Activated T-cell treated with anti-CD3 and anti-CD28 coated beads for 48 hours (primary cell): ENCODE measurements around the gene FLVCR1.
"Not testable (repeated sequence)": the region's sequence is repeated elsewhere in the genome, so short reads cannot be mapped to it uniquely, and the experiment has no call there.

Source experiments
- DNase-seq: peaks from one replicate; pipeline ENCODE4 v3.0.0-alpha.2; 2020; ENCODE audit warnings: low read depth

The FLVCR1 gene

DNA sequence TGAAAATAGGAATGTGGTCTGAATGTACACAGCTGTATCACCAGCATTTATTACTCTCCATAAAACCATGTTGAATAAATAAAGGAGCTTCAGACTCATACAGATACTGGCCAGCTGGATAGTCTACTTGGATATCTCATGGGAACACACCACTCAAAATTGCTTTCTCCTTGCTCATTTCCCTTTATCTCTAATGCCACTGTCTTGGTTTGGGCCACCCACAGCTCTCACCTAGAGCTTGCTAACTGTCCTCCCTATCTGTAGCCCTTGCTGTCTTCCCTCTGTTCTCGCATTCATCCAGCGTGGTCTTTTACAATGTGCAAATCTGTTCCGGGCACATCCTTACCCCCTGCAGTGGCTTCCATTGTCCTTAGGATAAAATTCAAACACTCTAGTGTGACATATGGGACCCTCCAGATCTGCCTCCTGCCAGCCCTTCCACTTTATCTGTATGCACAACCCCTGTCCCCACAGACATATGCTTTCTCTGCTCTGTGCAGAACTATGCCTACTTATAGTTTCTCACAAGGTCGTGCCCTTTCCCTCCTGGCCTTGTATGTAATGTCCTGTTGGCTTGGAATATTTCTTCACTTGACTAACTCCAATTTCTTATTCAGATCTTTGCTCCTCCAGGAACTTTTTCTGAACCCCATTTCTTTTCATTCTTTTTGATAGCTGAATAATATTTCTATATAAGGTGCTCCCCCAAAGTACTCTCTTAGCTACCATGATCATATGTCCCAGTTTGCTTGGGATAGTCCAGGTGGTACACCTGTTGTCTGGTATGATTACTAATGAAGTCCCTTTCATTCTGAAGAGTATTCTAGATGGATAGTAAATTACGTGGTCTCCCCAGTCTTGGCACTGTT is 2.9 kb downstream of the FLVCR1 start:
- DNase-seq, result no peak

GRCh38 chr1:212862111-212862690 is 4.1 kb downstream of the FLVCR1 start:
- no peak for DNase-seq

DNA sequence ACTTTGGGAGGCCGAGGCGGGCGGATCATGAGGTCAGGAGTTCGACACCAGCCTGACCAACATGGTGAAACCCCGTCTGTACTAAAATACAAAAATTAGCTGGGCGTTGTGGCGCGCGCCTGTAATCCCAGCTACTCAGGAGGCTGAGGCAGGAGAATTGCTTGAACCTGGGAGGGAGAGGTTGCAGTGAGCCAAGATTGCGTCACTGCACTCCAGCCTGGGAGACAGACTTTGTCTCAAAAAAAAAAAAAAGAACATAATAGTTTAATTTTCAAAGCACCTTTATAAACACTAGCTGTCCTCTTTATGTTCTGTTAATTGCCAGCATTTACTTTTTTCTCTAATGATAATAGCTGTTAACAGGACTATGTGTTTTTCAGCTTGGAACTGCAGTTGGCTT is 5.3 kb downstream of the FLVCR1 start:
- DNase-seq, result not testable (repeated sequence)

GRCh38 chr1:212864201-212864600 is 6.1 kb downstream of the FLVCR1 start:
- DNase-seq, result no peak

DNA sequence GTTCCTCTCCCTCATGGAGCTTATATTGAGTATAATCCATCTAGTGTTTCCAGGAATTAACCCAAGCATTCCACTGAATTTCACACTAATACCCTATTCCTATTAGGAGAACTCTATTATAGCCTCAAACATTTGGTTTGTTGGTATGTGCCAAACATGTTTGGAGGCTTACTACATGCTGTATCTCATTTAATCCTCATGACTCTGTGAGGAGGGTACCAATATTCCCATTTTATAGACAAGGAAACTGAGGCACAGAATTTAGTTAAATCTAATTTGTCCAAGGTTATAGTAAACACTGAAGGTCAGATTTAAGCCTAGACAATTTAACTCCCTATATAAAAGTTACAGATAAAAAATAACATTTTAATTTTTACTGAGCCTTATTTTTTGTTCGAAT is 9.1 kb downstream of the FLVCR1 start:
- no peak for DNase-seq

GRCh38 chr1:212871976-212872375 is 13.9 kb downstream of the FLVCR1 start:
- DNase-seq, result no peak

DNA sequence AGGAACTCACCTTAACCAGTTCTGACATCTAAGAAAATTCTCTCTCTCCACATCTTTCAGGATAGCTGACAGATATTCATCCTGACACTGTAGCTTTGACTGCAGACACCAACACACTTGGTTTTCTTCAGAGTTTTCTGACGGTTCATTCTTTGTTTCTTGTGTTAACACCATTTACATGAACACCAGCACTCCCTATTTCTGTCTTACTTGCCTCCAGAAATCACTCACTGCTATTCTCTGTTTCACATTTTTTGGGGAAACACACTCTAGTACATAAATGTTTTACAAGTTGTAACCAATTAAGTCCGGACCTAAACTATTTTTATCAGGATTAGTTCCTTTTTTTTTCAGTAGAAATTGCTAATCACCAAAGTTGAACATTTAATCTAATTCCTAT is 15.4 kb downstream of the FLVCR1 start:
- no peak for DNase-seq

DNA sequence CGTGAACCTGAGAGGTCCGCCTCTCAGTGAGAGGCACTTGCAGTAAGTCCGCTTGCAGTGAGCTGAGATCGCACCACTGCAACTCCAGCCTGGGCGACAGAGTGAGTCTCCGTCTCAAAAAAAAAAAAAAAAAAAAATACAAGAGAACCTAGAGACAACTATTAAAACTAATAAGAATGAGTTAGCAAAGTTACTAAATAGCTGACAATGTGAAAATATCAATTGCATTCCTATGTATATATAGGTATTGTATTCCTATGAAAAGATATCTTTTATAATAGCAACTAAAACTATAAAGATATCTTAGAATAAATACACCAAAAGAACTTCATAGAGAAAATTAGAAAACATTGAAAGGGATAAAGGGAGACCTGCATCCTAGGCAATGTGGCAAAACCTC is 20.3 kb downstream of the FLVCR1 start:
- no peak for DNase-seq

DNA sequence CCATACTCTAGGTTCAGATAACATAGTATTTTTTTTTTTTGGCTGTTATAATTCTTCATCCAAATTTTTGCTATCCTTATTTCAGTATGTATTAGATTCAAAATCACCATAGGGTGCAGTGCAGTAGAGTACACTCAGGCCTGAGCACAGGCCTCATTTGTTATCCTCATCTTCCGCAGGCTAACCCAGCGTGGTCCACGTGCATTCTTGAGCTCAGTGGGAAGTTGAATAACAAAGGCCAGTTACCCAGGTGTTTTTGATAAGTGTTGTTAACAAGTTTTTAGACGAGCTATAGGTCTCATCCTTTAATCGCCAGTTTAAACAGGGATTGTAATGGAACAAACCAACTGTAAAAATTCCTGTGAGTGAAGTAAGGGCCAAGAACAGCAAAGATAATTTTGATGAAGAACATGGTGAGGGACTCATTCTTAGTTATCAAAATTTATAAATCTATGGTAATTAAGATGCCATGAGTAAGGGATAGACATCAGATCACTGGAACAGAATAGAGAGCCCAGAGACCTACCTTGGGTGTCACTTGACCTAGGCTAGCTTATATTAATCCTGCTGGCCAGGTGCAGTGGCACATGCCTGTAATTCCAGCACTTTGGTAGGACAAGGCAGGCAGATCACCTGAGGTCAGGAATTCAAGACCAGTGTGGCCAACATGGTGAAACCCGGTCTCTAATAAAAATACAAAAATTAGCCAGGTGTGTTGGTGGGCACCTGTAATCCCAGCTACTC is 22.0 kb downstream of the FLVCR1 start:
- DNase-seq, result no peak

GRCh38 chr1:212884592-212884991 is 26.5 kb downstream of the FLVCR1 start:
- DNase-seq, result no peak

GRCh38 chr1:212892108-212892507 is 34.0 kb downstream of the FLVCR1 start:
- DNase-seq, result no peak

GRCh38 chr1:212899845-212900244 is 41.8 kb downstream of the FLVCR1 start:
- DNase-seq, result no peak

DNA sequence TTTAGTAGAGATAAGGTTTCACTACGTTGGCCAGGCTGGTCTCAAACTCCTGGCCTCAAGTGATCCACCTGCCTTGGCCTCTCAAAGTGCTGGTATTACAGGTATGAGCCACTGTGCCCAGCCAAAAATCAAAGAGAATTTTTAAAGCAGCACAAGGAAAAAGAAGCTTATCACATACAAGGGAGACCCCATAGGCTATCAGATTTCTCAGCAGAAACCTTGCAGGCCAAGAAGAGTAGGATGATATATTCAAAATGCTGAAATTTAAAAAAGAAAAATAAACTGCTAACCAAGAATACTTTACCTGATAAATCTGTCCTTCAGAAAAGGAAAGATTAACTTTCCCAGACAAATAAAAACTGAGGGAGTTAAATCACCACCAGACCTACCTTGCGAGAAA is 43.2 kb downstream of the FLVCR1 start:
- DNase-seq, result no peak

- DNase-seq, result no peak
Observed at GRCh38 chr1:212902054-212902453, 44.0 kb downstream of the FLVCR1 start.

DNA sequence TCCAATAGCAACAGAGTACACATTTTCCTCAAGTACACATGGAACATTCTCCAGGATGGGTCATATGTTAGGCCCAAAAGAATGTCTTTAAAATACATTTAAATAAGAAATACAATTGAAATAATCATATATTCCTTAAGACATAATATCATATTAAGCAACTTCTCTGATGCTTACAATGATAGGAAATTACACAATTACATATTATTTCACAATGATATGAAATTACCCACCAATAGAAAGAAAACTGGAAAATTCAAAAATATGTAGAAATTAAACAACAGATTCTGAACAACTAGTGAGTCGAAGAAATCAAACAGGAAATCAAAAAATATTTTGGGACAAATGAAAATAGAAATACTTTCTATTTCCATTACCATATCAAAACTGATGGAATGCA is 45.6 kb downstream of the FLVCR1 start:
- no peak for DNase-seq

DNA sequence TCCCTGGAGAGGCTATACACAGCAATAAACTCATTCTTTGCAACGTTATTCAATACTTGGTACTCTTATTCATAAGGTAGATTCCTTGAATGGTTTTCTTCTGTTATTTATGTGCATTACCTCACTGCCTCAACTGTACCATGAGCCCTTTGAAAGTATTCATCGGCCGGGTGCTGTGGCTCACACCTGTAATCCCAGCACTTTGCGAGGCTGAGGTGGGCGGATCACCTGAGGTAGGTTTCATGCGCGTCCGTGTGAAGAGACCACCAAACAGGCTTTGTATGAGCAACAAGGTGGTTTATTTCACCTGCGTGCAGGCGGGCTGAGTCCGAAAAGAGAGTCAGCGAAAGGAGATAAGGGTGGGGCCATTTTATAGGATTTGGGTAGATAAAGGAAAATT is 50.0 kb downstream of the FLVCR1 start:
- DNase-seq, result not testable (repeated sequence)

DNA sequence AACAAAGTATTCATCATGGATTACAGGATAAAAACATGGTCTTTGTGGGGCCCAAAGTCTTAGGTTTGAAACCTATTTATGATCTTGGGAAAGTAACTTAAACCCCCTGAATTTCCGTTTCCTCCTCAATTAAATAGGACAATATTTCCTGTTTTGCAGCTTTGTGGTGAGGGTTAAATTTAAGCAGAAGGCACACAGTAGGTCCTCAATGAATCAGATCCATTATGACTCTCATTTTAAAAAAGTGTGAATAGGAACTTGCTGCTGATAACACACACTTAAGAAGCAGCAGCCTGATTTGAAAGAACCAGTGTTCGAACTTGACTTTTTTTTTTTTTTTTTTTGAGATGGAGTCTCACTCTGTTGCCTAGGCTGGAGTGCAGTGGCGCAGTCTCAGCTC is 50.9 kb downstream of the FLVCR1 start:
- DNase-seq, result no peak

DNA sequence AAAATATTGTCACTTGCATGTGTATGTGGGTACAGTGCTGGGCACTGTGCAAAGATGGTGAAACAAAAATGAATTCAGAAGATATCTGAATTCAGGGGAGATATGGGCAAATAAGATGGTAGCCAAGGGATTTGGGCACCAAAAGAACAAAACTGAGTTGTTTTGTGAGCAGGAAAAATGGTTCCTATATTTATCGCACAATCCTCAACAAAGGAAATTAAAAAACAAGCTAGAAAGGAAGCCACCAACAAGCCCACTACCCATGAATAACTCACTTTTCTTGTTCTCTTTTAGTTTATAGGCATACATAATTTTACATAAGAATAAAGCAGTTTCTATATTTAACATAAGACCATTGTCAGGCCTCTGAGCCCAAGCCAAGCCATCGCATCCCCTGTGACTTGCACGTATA is 51.6 kb downstream of the FLVCR1 start:
- no peak for DNase-seq

- DNase-seq, result not testable (repeated sequence)
Observed at GRCh38 chr1:212910213-212910612, 52.1 kb downstream of the FLVCR1 start.

DNA sequence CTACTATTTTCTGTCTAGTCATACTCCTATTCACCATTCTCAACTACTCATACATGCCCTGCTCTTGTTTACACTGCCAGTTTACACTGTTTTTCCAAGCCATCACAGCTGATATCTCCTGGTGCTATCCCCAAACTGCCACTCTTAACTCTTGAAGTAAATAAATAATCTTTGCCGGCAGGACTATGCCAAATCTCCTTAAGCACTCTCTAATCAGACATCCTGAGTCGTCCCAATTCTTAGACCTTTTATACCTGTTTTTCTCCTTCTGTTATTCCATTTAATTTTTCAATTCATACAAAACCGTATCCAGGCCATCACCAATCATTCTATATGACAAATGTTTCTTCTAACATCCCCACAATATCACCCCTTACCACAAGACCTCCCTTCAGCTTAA is 55.6 kb downstream of the FLVCR1 start:
- not testable (repeated sequence) for DNase-seq

DNA sequence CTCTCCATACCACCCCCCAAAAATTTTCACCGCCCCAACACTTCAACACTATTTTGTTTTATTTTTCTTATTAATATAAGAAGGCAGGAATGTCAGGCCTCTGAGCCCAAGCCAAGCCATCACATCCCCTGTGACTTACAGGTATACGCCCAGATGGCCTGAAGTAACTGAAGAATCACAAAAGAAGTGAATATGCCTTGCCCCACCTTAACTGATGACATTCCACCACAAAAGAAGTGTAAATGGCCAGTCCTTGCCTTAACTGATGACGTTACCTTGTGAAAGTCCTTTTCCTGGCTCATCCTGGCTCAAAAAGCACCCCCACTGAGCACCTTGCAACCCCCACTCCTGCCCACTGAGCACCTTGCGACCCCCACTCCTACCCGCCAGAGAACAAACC is 56.0 kb downstream of the FLVCR1 start:
- not testable (repeated sequence) for DNase-seq

DNA sequence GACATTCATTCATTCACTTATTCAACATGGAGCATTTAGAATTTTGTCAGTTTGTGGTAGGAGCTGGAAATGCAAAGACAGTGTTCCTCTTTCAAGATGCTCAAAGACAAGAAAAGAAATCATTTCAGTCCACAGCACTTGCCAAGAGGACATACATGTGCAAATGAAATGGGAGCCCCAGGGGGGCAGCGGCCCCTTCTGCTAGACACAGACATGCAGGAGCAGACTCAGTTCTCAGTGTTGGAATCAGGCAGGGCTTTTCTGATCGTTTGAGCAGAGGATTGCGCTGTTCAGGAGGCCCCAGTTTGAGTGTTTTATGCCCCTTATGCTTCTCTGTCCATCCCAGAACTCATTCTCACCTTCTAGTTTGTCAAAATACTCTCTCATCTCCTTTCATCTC is 56.7 kb downstream of the FLVCR1 start:
- no peak for DNase-seq
